Activated naive CD4-positive, alpha-beta T cell treated with anti-CD3 and anti-CD28 coated beads for 36 hours (primary cell): ENCODE data around the gene OXA1L. TPM values are rescaled to one million over a fixed set of nuclear protein-coding genes. Genes with fewer than 3 reads are reported as not detected.
A peak's percentile ranks its signal among the peaks of the same experiment; 100 is the strongest.
"Not testable (repeated sequence)": the region's sequence is repeated elsewhere in the genome, so short reads cannot be mapped to it uniquely, and the experiment has no call there.

Experiments used
- CTCF ChIA-PET: fragments of 350-600 bp; sonication (Branson Sonifier 250); formaldehyde crosslinking; loops from one replicate; lab custom pipeline; 2021; ENCODE audit warnings: antibody characterized with exemption; lab: Charles Lee
- DNase-seq: peaks from one replicate; pipeline ENCODE4 v3.0.0-alpha.2; 2020
- H3K27ac Mint-ChIP-seq: one replicate; pipeline ENCODE4 v1.8.0; 2021; ENCODE audit warnings: mild to moderate bottlenecking, mixed read lengths
- H3K27me3 Mint-ChIP-seq: one replicate; pipeline ENCODE4 v1.8.0; 2021; ENCODE audit warnings: low read depth, mixed read lengths
- H3K36me3 Mint-ChIP-seq: one replicate; pipeline ENCODE4 v1.8.0; 2021; ENCODE audit warnings: low read depth, mixed read lengths
- H3K4me1 Mint-ChIP-seq: one replicate; pipeline ENCODE4 v1.8.0; 2021; ENCODE audit warnings: low read depth, mixed read lengths
- H3K4me3 Mint-ChIP-seq: one replicate; pipeline ENCODE4 v1.8.0; 2021; ENCODE audit warnings: mild to moderate bottlenecking, moderate library complexity, mixed read lengths
- H3K9me3 Mint-ChIP-seq: one replicate; pipeline ENCODE4 v1.8.0; 2021; ENCODE audit warnings: mixed read lengths
- intact Hi-C: fragments of 100-400 bp; cut with micrococcal nuclease; formaldehyde crosslinking; loops from one replicate; pipeline ENCODE4 v1.15.1; 2023
- total RNA-seq, 2 experiments: library from RNA; stranded (reverse); gene quantifications; one replicate each; pipeline ENCODE4 v1.2.3, GENCODE V29; 2021

OXA1L gene
- total RNA-seq, 2 experiments from 2014 or later, result 149 to 152 TPM

GRCh38 chr14:22805235-22805634 is 38.7 kb downstream of the OXA1L start:
- H3K27me3 Mint-ChIP-seq, H3K4me1 Mint-ChIP-seq, intact Hi-C loops, H3K27ac Mint-ChIP-seq, H3K9me3 Mint-ChIP-seq, DNase-seq, H3K4me3 Mint-ChIP-seq, H3K36me3 Mint-ChIP-seq: not testable (repeated sequence)
- CTCF ChIA-PET, result interaction anchor here (0.6 kb wide), 2 partner anchors 43 to 146 kb away, joined by 3 to 5 read pairs; no protein-coding TSS in a partner anchor

- no peak for DNase-seq
- CTCF ChIA-PET, result interaction anchor here (0.7 to 2.1 kb wide), 6 partner anchors 12 to 237 kb away, joined by 3 to 7 read pairs (median 4); no protein-coding TSS in a partner anchor
- H3K4me3 Mint-ChIP-seq, result no peak overlapping the region
- no peak overlapping the region for H3K27ac Mint-ChIP-seq
- H3K9me3 Mint-ChIP-seq, result no peaks in the 10 kb centered on the region
- no peaks in the 10 kb centered on the region for H3K36me3 Mint-ChIP-seq
- H3K27me3 Mint-ChIP-seq, result peaks cover 3% of the 10 kb centered on the region
- peaks cover 2% of the 10 kb centered on the region for H3K4me1 Mint-ChIP-seq
- intact Hi-C loops, result no loop called here
Measured at GRCh38 chr14:22807432-22808087, 41.1 kb downstream of the OXA1L start.

- CTCF ChIA-PET, result interaction anchor here (0.7 to 2.1 kb wide), 5 partner anchors 11 to 210 kb away, joined by 3 to 7 read pairs (median 4); no protein-coding TSS in a partner anchor
- H3K4me3 Mint-ChIP-seq, result no peak overlapping the region
- intact Hi-C loops, result no loop called here
Measured at GRCh38 chr14:22808388-22809209, 42.1 kb downstream of the OXA1L start.

GRCh38 chr14:22811722-22812121 is 45.2 kb downstream of the OXA1L start:
- H3K9me3 Mint-ChIP-seq, result no peaks in the 10 kb centered on the region
- CTCF ChIA-PET, result interaction anchor here (0.6 to 3.7 kb wide), 3 partner anchors 33 to 154 kb away, joined by 3 to 11 read pairs (median 5); no protein-coding TSS in a partner anchor
- intact Hi-C loops, result no loop called here

More at GRCh38 chr14:22808388-22809209, 42.1 kb downstream of the OXA1L start:
- Mint-ChIP-seq H3K27me3 (peaks cover 3% of the 10 kb centered on the region), H3K4me1 (peaks cover 2% of the 10 kb centered on the region), H3K9me3 (no peaks in the 10 kb centered on the region), H3K36me3 (no peaks in the 10 kb centered on the region), H3K27ac (no peak overlapping the region)
- DNase-seq, result no peak

GRCh38 chr14:22812744-22813143 is 46.3 kb downstream of the OXA1L start:
- Mint-ChIP-seq H3K4me3 (no peak overlapping the region), H3K36me3 (no peaks in the 10 kb centered on the region), H3K9me3 (no peaks in the 10 kb centered on the region), H3K27me3 (no peaks in the 10 kb centered on the region), H3K27ac (no peak overlapping the region), H3K4me1 (peaks cover 11% of the 10 kb centered on the region)
- DNase-seq, result no peak
- CTCF ChIA-PET, result interaction anchor here (0.6 to 3.7 kb wide), 5 partner anchors 10 to 209 kb away, joined by 3 to 11 read pairs (median 4); no protein-coding TSS in a partner anchor
- intact Hi-C loops, result no loop called here

More at GRCh38 chr14:22811722-22812121, 45.2 kb downstream of the OXA1L start:
- H3K4me3 Mint-ChIP-seq, result no peak overlapping the region
- H3K4me1 Mint-ChIP-seq, result peaks cover 11% of the 10 kb centered on the region
- no peak for DNase-seq
- H3K36me3 Mint-ChIP-seq, result no peaks in the 10 kb centered on the region
- H3K27ac Mint-ChIP-seq, result no peak overlapping the region
- H3K27me3 Mint-ChIP-seq, result no peaks in the 10 kb centered on the region

- Mint-ChIP-seq H3K4me3 (no peak overlapping the region), H3K36me3 (no peaks in the 10 kb centered on the region), H3K27ac (no peak overlapping the region), H3K4me1 (peaks cover 11% of the 10 kb centered on the region), H3K27me3 (no peaks in the 10 kb centered on the region), H3K9me3 (no peaks in the 10 kb centered on the region)
- intact Hi-C loops, result no loop called here
- DNase-seq, result no peak
- CTCF ChIA-PET, result interaction anchor here (0.6 to 3.7 kb wide), 6 partner anchors 9 to 209 kb away, joined by 3 to 11 read pairs (median 4); no protein-coding TSS in a partner anchor
Measured at GRCh38 chr14:22813145-22813544, 46.7 kb downstream of the OXA1L start.

GRCh38 chr14:22814373-22814772 is 47.9 kb downstream of the OXA1L start:
- CTCF ChIA-PET, result interaction anchor here (0.5 to 3.7 kb wide), 8 partner anchors 8 to 208 kb away, joined by 3 to 11 read pairs (median 3); no protein-coding TSS in a partner anchor

GRCh38 chr14:22814941-22815713 is 48.6 kb downstream of the OXA1L start, which contains the start of gene SLC7A7:
TSS of gene SLC7A7 (minus strand) at chr14:22815435. CDS start at chr14:22813398, 2,037 bp downstream.
- H3K27ac Mint-ChIP-seq, result no peak within 1 kb of the TSS
- H3K4me1 Mint-ChIP-seq, result peaks cover 23% of the 10 kb centered on the region
- no peak for DNase-seq
- intact Hi-C loops, result no loop called here
- no peak within 1 kb of the TSS for H3K4me3 Mint-ChIP-seq
- H3K36me3 Mint-ChIP-seq, result no peaks in the 10 kb centered on the region
- H3K27me3 Mint-ChIP-seq, result peaks cover 1% of the 10 kb centered on the region
- no peaks in the 10 kb centered on the region for H3K9me3 Mint-ChIP-seq
- CTCF ChIA-PET, result interaction anchor here (0.6 to 2.0 kb wide), 6 partner anchors 8 to 209 kb away, joined by 3 to 9 read pairs (median 3); no protein-coding TSS in a partner anchor

More at GRCh38 chr14:22814373-22814772, 47.9 kb downstream of the OXA1L start:
- Mint-ChIP-seq H3K27ac (no peak overlapping the region), H3K4me3 (no peak overlapping the region), H3K36me3 (no peaks in the 10 kb centered on the region), H3K9me3 (no peaks in the 10 kb centered on the region), H3K27me3 (no peaks in the 10 kb centered on the region), H3K4me1 (peaks cover 17% of the 10 kb centered on the region)
- intact Hi-C loops, result no loop called here
- DNase-seq, result no peak

GRCh38 chr14:22819151-22819988 is 52.9 kb downstream of the OXA1L start:
- Mint-ChIP-seq H3K4me1 (peaks cover 29% of the 10 kb centered on the region), H3K9me3 (no peaks in the 10 kb centered on the region)

GRCh38 chr14:22820731-22821130 is 54.2 kb downstream of the OXA1L start:
- no peak for DNase-seq
- H3K27me3 Mint-ChIP-seq, result peaks cover 1% of the 10 kb centered on the region
- intact Hi-C loops, result no loop called here
- H3K4me3 Mint-ChIP-seq, result no peak overlapping the region
- CTCF ChIA-PET, result interaction anchor here (0.6 to 7.5 kb wide), 4 partner anchors 11 to 80 kb away, joined by 3 to 212 read pairs (median 12); no protein-coding TSS in a partner anchor
- H3K4me1 Mint-ChIP-seq, result peaks cover 35% of the 10 kb centered on the region
- H3K36me3 Mint-ChIP-seq, result no peaks in the 10 kb centered on the region
- no peaks in the 10 kb centered on the region for H3K9me3 Mint-ChIP-seq
- no peak overlapping the region for H3K27ac Mint-ChIP-seq

More at GRCh38 chr14:22819151-22819988, 52.9 kb downstream of the OXA1L start:
- CTCF ChIA-PET, result interaction anchor here (0.6 to 7.5 kb wide), 9 partner anchors 11 to 716 kb away, joined by 3 to 212 read pairs (median 4); no protein-coding TSS in a partner anchor
- intact Hi-C loops, result no loop called here
- peak overlapping the region; percentile 39 for H3K27ac Mint-ChIP-seq
- H3K27me3 Mint-ChIP-seq, result peaks cover 1% of the 10 kb centered on the region
- no peaks in the 10 kb centered on the region for H3K36me3 Mint-ChIP-seq
- H3K4me3 Mint-ChIP-seq, result no peak overlapping the region
- no peak for DNase-seq
